ENCODE measurements around the gene TRIM21. TPM values are rescaled to one million over a fixed set of nuclear protein-coding genes. Genes with fewer than 3 reads are reported as not detected.
A peak's percentile ranks its signal among the peaks of the same experiment; 100 is the strongest.
"Not testable (repeated sequence)": the region's sequence is repeated elsewhere in the genome, so short reads cannot be mapped to it uniquely, and the experiment has no call there.

TRIM21 gene
- total RNA-seq, 4 donors from 2014 or later: 16.6 to 22.0 (median 18.1) TPM

DNA sequence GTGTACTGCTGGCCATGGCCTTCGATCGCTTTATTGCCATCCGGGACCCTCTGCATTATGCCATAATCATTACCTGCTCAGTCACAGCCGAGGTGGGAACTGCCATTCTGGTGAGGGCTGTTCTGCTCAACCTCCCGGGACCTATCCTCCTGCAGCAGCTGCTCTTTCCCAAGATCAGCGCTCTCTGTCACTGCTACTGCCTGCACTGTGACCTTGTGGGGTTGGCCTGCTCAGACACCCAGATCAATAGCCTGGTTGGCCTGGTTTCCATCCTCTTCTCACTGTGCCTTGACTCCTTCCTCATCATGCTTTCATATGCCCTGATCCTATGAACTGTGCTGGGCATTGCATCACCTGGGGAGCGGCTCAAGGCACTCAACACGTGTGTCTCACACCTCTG is 24.9 kb upstream of the TRIM21 start:
- intact Hi-C loops (cut with DNase I): no loop called here

DNA sequence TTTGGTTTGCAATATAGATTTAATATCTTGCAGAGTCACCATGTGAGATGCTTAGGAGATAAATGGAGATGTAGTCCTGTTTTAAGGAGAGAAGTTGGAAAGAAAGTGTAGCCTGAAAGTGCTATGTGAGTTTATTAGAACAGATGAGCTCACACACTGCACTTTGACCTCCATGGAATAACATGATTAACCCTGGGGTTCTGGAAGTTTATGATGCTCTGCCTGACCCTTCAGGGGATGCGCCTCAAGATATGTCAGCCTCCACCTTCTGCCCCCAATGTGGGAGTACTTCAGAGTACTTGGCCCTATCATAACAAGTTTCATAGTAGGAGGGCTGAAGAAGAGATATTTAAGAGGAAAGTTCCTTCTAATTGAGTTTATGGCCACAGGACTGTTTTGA is 23.3 kb upstream of the TRIM21 start:
- no peak for DNase-seq (ENCODE audit: extremely low spot score)
- Histone ChIP-seq H3K36me3 (no peaks in the 10 kb centered on the region), H3K4me1 (no peaks in the 10 kb centered on the region), H3K9me3 (no peaks in the 10 kb centered on the region), H3K4me3 (no peak overlapping the region), H3K27me3 (no peaks in the 10 kb centered on the region), H3K27ac (replicated peaks in 1 of 4) (no peak overlapping the region)
- no peak for TF ChIP-seq EP300 (IDR thresholded peaks at IDR 0.05)
- TF ChIP-seq POLR2AphosphoS5 (IDR thresholded peaks at IDR 0.05): no peak
- TF ChIP-seq, protein P1, sequence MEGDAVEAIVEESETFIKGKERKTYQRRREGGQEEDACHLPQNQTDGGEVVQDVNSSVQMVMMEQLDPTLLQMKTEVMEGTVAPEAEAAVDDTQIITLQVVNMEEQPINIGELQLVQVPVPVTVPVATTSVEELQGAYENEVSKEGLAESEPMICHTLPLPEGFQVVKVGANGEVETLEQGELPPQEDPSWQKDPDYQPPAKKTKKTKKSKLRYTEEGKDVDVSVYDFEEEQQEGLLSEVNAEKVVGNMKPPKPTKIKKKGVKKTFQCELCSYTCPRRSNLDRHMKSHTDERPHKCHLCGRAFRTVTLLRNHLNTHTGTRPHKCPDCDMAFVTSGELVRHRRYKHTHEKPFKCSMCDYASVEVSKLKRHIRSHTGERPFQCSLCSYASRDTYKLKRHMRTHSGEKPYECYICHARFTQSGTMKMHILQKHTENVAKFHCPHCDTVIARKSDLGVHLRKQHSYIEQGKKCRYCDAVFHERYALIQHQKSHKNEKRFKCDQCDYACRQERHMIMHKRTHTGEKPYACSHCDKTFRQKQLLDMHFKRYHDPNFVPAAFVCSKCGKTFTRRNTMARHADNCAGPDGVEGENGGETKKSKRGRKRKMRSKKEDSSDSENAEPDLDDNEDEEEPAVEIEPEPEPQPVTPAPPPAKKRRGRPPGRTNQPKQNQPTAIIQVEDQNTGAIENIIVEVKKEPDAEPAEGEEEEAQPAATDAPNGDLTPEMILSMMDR (IDR thresholded peaks at IDR 0.05): no peak
- no peak for TF ChIP-seq POLR2A (IDR thresholded peaks at IDR 0.05; ENCODE audit: low read depth)
- intact Hi-C loops (cut with DNase I): no loop called here
- WGBS: 25% methylated on average over 1 of the region's 1 CpG

More for the DNA sequence above, 24.9 kb upstream of the TRIM21 start:
- no peaks in the 10 kb centered on the region for H3K36me3 ChIP-seq
- no peak overlapping the region for H3K27ac ChIP-seq (replicated peaks in 1 of 4)
- 76% methylated on average over 8 of the region's 8 CpGs for WGBS
- H3K9me3 ChIP-seq: no peaks in the 10 kb centered on the region
- no peak for TF ChIP-seq EP300 (IDR thresholded peaks at IDR 0.05)
- no peak for TF ChIP-seq POLR2AphosphoS5 (IDR thresholded peaks at IDR 0.05)
- no peak overlapping the region for H3K4me3 ChIP-seq
- no peaks in the 10 kb centered on the region for H3K4me1 ChIP-seq
- no peaks in the 10 kb centered on the region for H3K27me3 ChIP-seq
- DNase-seq (ENCODE audit: extremely low spot score): no peak

DNA sequence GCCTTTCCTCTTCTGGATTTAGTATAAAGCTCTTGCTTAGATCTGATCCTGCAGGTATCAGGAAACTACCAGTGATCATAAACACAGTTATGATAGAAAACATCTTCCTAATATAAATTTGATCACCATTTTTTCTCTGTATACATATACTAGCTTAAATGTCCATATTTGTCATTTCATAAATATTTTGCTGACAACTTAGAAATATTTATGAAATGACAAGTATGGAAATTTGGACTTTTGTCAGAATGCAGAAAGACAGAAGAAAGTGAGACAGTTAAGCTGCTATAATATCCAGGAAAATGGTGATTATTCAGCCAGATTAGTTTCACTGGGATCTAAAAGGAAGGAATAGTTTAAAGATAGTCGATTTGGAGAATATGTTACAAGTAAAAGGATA is 22.8 kb upstream of the TRIM21 start:
- intact Hi-C loops (cut with DNase I): no loop called here
- no peaks in the 10 kb centered on the region for H3K4me1 ChIP-seq
- no peak for TF ChIP-seq POLR2A (IDR thresholded peaks at IDR 0.05; ENCODE audit: low read depth)
- TF ChIP-seq EP300 (IDR thresholded peaks at IDR 0.05): no peak
- TF ChIP-seq POLR2AphosphoS5 (IDR thresholded peaks at IDR 0.05): no peak
- TF ChIP-seq, protein P1 (IDR thresholded peaks at IDR 0.05): no peak
- H3K27ac ChIP-seq (replicated peaks in 1 of 4): no peak overlapping the region
- no peaks in the 10 kb centered on the region for H3K27me3 ChIP-seq
- H3K4me3 ChIP-seq: no peak overlapping the region
- WGBS: 52% methylated on average over 1 of the region's 1 CpG
- DNase-seq (ENCODE audit: extremely low spot score): no peak
- no peaks in the 10 kb centered on the region for H3K9me3 ChIP-seq
- H3K36me3 ChIP-seq: no peaks in the 10 kb centered on the region

DNA sequence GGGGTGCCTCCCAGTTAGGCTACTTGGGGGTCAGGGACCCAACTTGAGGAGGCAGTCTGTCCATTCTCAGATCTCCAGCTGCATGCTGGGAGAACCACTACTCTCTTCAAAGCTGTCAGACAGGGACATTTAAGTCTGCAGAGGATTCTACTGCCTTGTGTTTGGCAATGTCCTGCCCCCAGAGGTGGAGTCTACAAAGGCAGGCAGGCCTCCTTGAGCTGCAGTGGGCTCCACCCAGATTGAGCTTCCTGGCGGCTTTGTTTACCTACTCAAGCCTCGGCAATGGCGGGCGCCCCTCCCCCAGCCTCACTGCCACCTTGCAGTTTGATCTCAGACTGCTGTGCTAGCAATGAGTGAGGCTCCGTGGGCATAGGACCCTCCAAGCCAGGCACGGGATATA is 12.7 kb upstream of the TRIM21 start:
- H3K9me3 ChIP-seq; H3K27ac ChIP-seq (replicated peaks in 1 of 4); H3K36me3 ChIP-seq; H3K4me1 ChIP-seq; intact Hi-C loops (cut with DNase I); DNase-seq (ENCODE audit: extremely low spot score); H3K4me3 ChIP-seq; H3K27me3 ChIP-seq: not testable (repeated sequence)
- no CpG with 5 or more reads among the region's 6 CpGs for WGBS

DNA sequence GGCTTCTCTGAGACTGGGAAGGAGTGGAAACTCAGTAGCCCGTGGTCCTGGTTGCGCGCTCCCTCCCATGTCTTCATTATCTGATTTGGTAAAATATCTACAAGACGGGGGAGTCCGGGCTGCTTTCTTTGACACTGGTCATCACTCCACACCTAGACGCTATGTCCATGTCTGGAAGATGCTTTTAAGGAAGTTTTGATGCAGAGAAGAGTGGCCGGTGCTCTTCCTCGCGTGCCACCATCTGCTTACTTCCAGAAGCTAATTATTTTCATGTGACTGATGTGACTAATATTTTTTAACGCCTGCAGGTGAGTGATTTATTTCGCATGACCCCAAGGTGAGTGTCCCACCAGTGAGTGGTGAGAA is 339 bp upstream of the TRIM21 start:
- intact Hi-C loops (cut with DNase I): no loop called here
- TF ChIP-seq POLR2A (IDR thresholded peaks at IDR 0.05; ENCODE audit: low read depth) (no peak), POLR2AphosphoS5 (IDR thresholded peaks at IDR 0.05) (no peak), EP300 (IDR thresholded peaks at IDR 0.05) (no peak)
- TF ChIP-seq, protein P1 (IDR thresholded peaks at IDR 0.05): no peak
- Histone ChIP-seq H3K4me3 (peak overlapping the region; percentile 77 to 96 (median 89)), H3K4me1 (peaks cover 5 to 28% (median 16%) of the 10 kb centered on the region in 4 donors), H3K27me3 (no peaks in the 10 kb centered on the region), H3K27ac (replicated peaks in 1 of 4) (peak overlapping the region in 3 of 4 donors; percentile 83 to 86 (median 84)), H3K36me3 (peaks cover 13 to 16% (median 15%) of the 10 kb centered on the region in 4 donors), H3K9me3 (no peaks in the 10 kb centered on the region)
- no peak for DNase-seq (ENCODE audit: extremely low spot score)
- 23% methylated on average over 11 of the region's 11 CpGs for WGBS

DNA sequence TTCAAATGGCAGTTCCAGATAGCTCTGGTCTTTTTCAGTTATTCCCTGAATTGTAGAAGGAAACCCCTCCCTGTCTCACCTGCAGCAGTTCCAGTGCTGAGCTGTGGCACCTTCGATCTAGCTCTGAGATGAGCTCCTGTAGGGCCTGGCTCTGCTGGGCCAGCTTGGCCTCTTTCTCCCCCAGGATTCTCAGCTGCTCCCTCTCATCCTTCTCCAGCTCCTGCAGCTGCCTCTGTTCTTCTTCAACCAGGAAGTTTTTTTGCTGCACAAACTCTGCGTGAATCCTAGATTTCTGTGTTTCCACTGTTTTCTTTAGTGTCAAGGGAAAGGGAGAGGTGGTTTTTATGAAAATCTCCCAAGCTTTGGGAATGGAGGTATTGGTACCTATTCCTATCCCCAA is 5.3 kb downstream of the TRIM21 start:
- H3K9me3 ChIP-seq: no peaks in the 10 kb centered on the region
- peaks cover 56 to 71% (median 66%) of the 10 kb centered on the region in 4 donors for H3K36me3 ChIP-seq
- 80% methylated on average over 2 of the region's 2 CpGs for WGBS
- H3K4me1 ChIP-seq: peaks cover 5 to 21% (median 11%) of the 10 kb centered on the region in 4 donors
- DNase-seq (ENCODE audit: extremely low spot score): no peak
- H3K4me3 ChIP-seq: no peak overlapping the region
- no peak for TF ChIP-seq POLR2AphosphoS5 (IDR thresholded peaks at IDR 0.05)
- intact Hi-C loops (cut with DNase I): no loop called here
- H3K27me3 ChIP-seq: no peaks in the 10 kb centered on the region
- no peak overlapping the region for H3K27ac ChIP-seq (replicated peaks in 1 of 4)
